Measurements from ENCODE around the gene MACROD2.

MACROD2 gene

GRCh38 chr20:14422892-14423291, 427.6 kb downstream of the MACROD2 start:
- TF ChIP-seq ZNF565 (CRISPR knock-in tag; conservative IDR thresholded peaks at IDR 0.05; ENCODE audit: low read depth), result no peak
- TF ChIP-seq ZC3H10 (CRISPR knock-in tag; IDR thresholded peaks at IDR 0.05), result no peak
- TF ChIP-seq, protein P1, sequence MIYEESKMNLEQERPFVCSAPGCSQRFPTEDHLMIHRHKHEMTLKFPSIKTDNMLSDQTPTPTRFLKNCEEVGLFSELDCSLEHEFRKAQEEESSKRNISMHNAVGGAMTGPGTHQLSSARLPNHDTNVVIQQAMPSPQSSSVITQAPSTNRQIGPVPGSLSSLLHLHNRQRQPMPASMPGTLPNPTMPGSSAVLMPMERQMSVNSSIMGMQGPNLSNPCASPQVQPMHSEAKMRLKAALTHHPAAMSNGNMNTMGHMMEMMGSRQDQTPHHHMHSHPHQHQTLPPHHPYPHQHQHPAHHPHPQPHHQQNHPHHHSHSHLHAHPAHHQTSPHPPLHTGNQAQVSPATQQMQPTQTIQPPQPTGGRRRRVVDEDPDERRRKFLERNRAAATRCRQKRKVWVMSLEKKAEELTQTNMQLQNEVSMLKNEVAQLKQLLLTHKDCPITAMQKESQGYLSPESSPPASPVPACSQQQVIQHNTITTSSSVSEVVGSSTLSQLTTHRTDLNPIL (CRISPR knock-in tag; IDR thresholded peaks at IDR 0.05; ENCODE audit: low read depth), result no peak
- TF ChIP-seq TOX (CRISPR knock-in tag; IDR thresholded peaks at IDR 0.05; ENCODE audit: borderline replicate concordance), result no peak
- no peak for TF ChIP-seq OSR1 (CRISPR knock-in tag; IDR thresholded peaks at IDR 0.05)
- no peak for TF ChIP-seq ZNF8 (CRISPR knock-in tag; IDR thresholded peaks at IDR 0.05)
- no peak for TF ChIP-seq TSHZ2 (CRISPR knock-in tag; IDR thresholded peaks at IDR 0.05)
- TF ChIP-seq TCF4 (CRISPR knock-in tag; IDR thresholded peaks at IDR 0.05; ENCODE audit: borderline replicate concordance), result no peak
- TF ChIP-seq ARNTL (CRISPR knock-in tag; IDR thresholded peaks at IDR 0.05; ENCODE audit: borderline replicate concordance, low read depth), result no peak
- TF ChIP-seq BACH2 (CRISPR knock-in tag; IDR thresholded peaks at IDR 0.05; ENCODE audit: borderline replicate concordance), result no peak
- TF ChIP-seq CSDC2 (CRISPR knock-in tag; IDR thresholded peaks at IDR 0.05), result no peak
- TF ChIP-seq ZFP3 (CRISPR knock-in tag; IDR thresholded peaks at IDR 0.05), result no peak
- ATAC-seq, result no peak

DNA sequence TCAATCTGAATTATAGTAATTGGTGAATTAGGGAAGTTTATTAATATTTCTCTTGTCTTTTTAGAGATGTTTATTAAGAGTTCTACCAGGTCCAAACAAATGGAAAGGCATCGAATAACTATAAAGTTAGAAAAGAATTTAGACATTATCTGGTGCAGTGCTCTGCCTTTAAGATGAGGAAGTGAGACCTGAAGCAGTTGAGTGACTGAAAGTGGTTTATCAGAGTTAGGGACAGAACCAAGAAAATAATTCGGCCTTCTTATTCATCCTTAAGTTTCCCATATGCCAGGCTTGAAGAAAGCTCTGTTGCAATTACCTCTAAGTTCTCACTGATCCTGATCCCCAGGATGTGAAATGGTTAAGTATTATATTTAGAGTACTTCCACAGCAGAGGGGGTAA, 436.3 kb downstream of the MACROD2 start:
- no peak for ATAC-seq
- TF ChIP-seq ZC3H10 (CRISPR knock-in tag; IDR thresholded peaks at IDR 0.05), result no peak
- TF ChIP-seq, protein P1 (CRISPR knock-in tag; IDR thresholded peaks at IDR 0.05; ENCODE audit: low read depth), result no peak
- TF ChIP-seq CSRNP3 (CRISPR knock-in tag; IDR thresholded peaks at IDR 0.05), result no peak
- no peak for TF ChIP-seq ESRRG (CRISPR knock-in tag; IDR thresholded peaks at IDR 0.05)
- TF ChIP-seq RARB (CRISPR knock-in tag; IDR thresholded peaks at IDR 0.05), result no peak
- TF ChIP-seq TCF4 (CRISPR knock-in tag; IDR thresholded peaks at IDR 0.05; ENCODE audit: borderline replicate concordance), result no peak
- no peak for TF ChIP-seq GLIS3 (CRISPR knock-in tag; IDR thresholded peaks at IDR 0.05)
- TF ChIP-seq ZFP3 (CRISPR knock-in tag; IDR thresholded peaks at IDR 0.05), result no peak
- no peak for TF ChIP-seq ZNF8 (CRISPR knock-in tag; IDR thresholded peaks at IDR 0.05)
- TF ChIP-seq ZFP30 (CRISPR knock-in tag; IDR thresholded peaks at IDR 0.05), result no peak

GRCh38 chr20:14432085-14432484, 436.8 kb downstream of the MACROD2 start:
- no peak for ATAC-seq
- TF ChIP-seq, protein P2, sequence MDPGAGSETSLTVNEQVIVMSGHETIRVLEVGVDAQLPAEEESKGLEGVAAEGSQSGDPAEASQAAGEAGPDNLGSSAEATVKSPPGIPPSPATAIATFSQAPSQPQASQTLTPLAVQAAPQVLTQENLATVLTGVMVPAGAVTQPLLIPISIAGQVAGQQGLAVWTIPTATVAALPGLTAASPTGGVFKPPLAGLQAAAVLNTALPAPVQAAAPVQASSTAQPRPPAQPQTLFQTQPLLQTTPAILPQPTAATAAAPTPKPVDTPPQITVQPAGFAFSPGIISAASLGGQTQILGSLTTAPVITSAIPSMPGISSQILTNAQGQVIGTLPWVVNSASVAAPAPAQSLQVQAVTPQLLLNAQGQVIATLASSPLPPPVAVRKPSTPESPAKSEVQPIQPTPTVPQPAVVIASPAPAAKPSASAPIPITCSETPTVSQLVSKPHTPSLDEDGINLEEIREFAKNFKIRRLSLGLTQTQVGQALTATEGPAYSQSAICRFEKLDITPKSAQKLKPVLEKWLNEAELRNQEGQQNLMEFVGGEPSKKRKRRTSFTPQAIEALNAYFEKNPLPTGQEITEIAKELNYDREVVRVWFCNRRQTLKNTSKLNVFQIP (CRISPR knock-in tag; IDR thresholded peaks at IDR 0.05; ENCODE audit: borderline replicate concordance, low read depth), result no peak
- no peak for TF ChIP-seq CSDC2 (CRISPR knock-in tag; IDR thresholded peaks at IDR 0.05)
- TF ChIP-seq TSHZ2 (CRISPR knock-in tag; IDR thresholded peaks at IDR 0.05), result no peak
- TF ChIP-seq BACH2 (CRISPR knock-in tag; IDR thresholded peaks at IDR 0.05; ENCODE audit: borderline replicate concordance), result no peak
- TF ChIP-seq, protein P1 (CRISPR knock-in tag; IDR thresholded peaks at IDR 0.05; ENCODE audit: low read depth), result no peak
- no peak for TF ChIP-seq GLIS3 (CRISPR knock-in tag; IDR thresholded peaks at IDR 0.05)
- no peak for TF ChIP-seq ESRRG (CRISPR knock-in tag; IDR thresholded peaks at IDR 0.05)
- TF ChIP-seq PATZ1 (CRISPR knock-in tag; IDR thresholded peaks at IDR 0.05; ENCODE audit: borderline replicate concordance), result no peak
- no peak for TF ChIP-seq ZNF70 (CRISPR knock-in tag; IDR thresholded peaks at IDR 0.05)
- TF ChIP-seq OSR1 (CRISPR knock-in tag; IDR thresholded peaks at IDR 0.05), result no peak
- no peak for TF ChIP-seq TOX (CRISPR knock-in tag; IDR thresholded peaks at IDR 0.05; ENCODE audit: borderline replicate concordance)
- no peak for TF ChIP-seq ZC3H10 (CRISPR knock-in tag; IDR thresholded peaks at IDR 0.05)
- no peak for TF ChIP-seq TCF4 (CRISPR knock-in tag; IDR thresholded peaks at IDR 0.05; ENCODE audit: borderline replicate concordance)
- no peak for TF ChIP-seq ZNF8 (CRISPR knock-in tag; IDR thresholded peaks at IDR 0.05)
